HEK293 (cell line): ENCODE measurements around the gene RGL3.

Experiments used
- GLI4 ChIP-seq: fragments of 450-650 bp; formaldehyde crosslinking; IDR thresholded peaks from 2 replicates; pipeline ENCODE4 v1.5.1; 2016; ENCODE audit warnings: missing biosample characterization, missing genetic modification characterization
- HOXD13 ChIP-seq: sonication (generic); formaldehyde crosslinking; IDR thresholded peaks from 2 replicates; pipeline ENCODE4 v1.8.0; 2022; ENCODE audit warnings: missing genetic modification reagents, borderline replicate concordance
- KLF16 ChIP-seq: fragments of 450-650 bp; formaldehyde crosslinking; IDR thresholded peaks from 2 replicates; pipeline ENCODE4 v1.5.1; 2017; ENCODE audit warnings: missing biosample characterization, missing genetic modification characterization
- PRDM6 ChIP-seq: fragments of 450-650 bp; formaldehyde crosslinking; IDR thresholded peaks from 2 replicates; pipeline ENCODE4 v1.5.1; 2017; ENCODE audit warnings: missing biosample characterization, missing genetic modification characterization
- SP2 ChIP-seq: fragments of 450-650 bp; formaldehyde crosslinking; IDR thresholded peaks from 2 replicates; pipeline ENCODE4 v1.5.1; 2016; ENCODE audit warnings: missing biosample characterization, missing genetic modification characterization
- SP7 ChIP-seq: fragments of 450-650 bp; formaldehyde crosslinking; IDR thresholded peaks from 2 replicates; pipeline ENCODE4 v1.5.1; 2016; ENCODE audit warnings: missing biosample characterization, missing genetic modification characterization
- ZBTB10 ChIP-seq: fragments of 450-650 bp; formaldehyde crosslinking; IDR thresholded peaks from 2 replicates; pipeline ENCODE4 v1.5.1; 2016; ENCODE audit warnings: missing biosample characterization, missing genetic modification characterization
- ZBTB48 ChIP-seq: fragments of 450-650 bp; formaldehyde crosslinking; IDR thresholded peaks from 2 replicates; pipeline ENCODE4 v1.5.1; 2016; ENCODE audit warnings: missing biosample characterization, missing genetic modification characterization
- ZBTB7A ChIP-seq: fragments of 450-650 bp; formaldehyde crosslinking; IDR thresholded peaks from 2 replicates; pipeline ENCODE4 v1.5.1; 2016; ENCODE audit warnings: low read depth, missing biosample characterization, missing genetic modification characterization
- ZNF121 ChIP-seq: fragments of 450-650 bp; formaldehyde crosslinking; IDR thresholded peaks from 2 replicates; pipeline ENCODE4 v1.5.1; 2016; ENCODE audit warnings: missing biosample characterization, missing genetic modification characterization
- ZNF157 ChIP-seq: fragments of 450-650 bp; formaldehyde crosslinking; IDR thresholded peaks from 2 replicates; pipeline ENCODE4 v1.5.1; 2016; ENCODE audit warnings: missing biosample characterization, missing genetic modification characterization
- ZNF16 ChIP-seq: fragments of 450-650 bp; formaldehyde crosslinking; IDR thresholded peaks from 2 replicates; pipeline ENCODE4 v1.5.1; 2016; ENCODE audit warnings: low read depth, missing biosample characterization, missing genetic modification characterization
- ZNF169 ChIP-seq: fragments of 450-650 bp; formaldehyde crosslinking; IDR thresholded peaks from 2 replicates; pipeline ENCODE4 v1.5.1; 2016; ENCODE audit warnings: missing biosample characterization, missing genetic modification characterization
- ZNF211 ChIP-seq: fragments of 450-650 bp; formaldehyde crosslinking; IDR thresholded peaks from 2 replicates; pipeline ENCODE4 v1.5.1; 2016; ENCODE audit warnings: low read depth, missing biosample characterization, missing genetic modification characterization
- ZNF214 ChIP-seq: fragments of 450-650 bp; formaldehyde crosslinking; IDR thresholded peaks from 2 replicates; pipeline ENCODE4 v1.5.1; 2017; ENCODE audit warnings: missing biosample characterization, mild to moderate bottlenecking, missing genetic modification characterization, borderline replicate concordance
- ZNF274 ChIP-seq, 2 experiments: fragments of 200-500 bp in 1 of 2; fragments of 450-650 bp in 1 of 2; sonication (Bioruptor generic) in 1 of 2; formaldehyde crosslinking in 1 of 2; IDR thresholded peaks; 2 replicates each; pipeline versions ENCODE4 v1.5.1 to v1.6.1; 2014 to 2016; ENCODE audit warnings: borderline replicate concordance in 1 of 2, inconsistent platforms in 1 of 2, low read length in 1 of 2, missing biosample characterization in 1 of 2, missing genetic modification characterization in 1 of 2
- ZNF37A ChIP-seq: fragments of 450-650 bp; IDR thresholded peaks from 2 replicates; pipeline ENCODE4 v1.5.1; 2018; ENCODE audit warnings: missing biosample characterization, missing genetic modification characterization
- ZNF416 ChIP-seq: fragments of 450-650 bp; formaldehyde crosslinking; IDR thresholded peaks from 2 replicates; pipeline ENCODE4 v1.5.1; 2016; ENCODE audit warnings: missing biosample characterization, missing genetic modification characterization
- ZNF48 ChIP-seq: fragments of 450-650 bp; formaldehyde crosslinking; IDR thresholded peaks from 2 replicates; pipeline ENCODE4 v1.5.1; 2016; ENCODE audit warnings: missing biosample characterization, missing genetic modification characterization
- ZNF514 ChIP-seq: fragments of 450-650 bp; formaldehyde crosslinking; IDR thresholded peaks from 2 replicates; pipeline ENCODE4 v1.5.1; 2016; ENCODE audit warnings: missing biosample characterization, missing genetic modification characterization
- ZNF624 ChIP-seq: fragments of 450-650 bp; formaldehyde crosslinking; IDR thresholded peaks from 2 replicates; pipeline ENCODE4 v1.5.1; 2017; ENCODE audit warnings: missing biosample characterization, missing genetic modification characterization
- ZNF639 ChIP-seq: fragments of 450-650 bp; formaldehyde crosslinking; IDR thresholded peaks from 2 replicates; pipeline ENCODE4 v1.5.1; 2016; ENCODE audit warnings: missing biosample characterization, missing genetic modification characterization
- ZNF692 ChIP-seq: fragments of 450-650 bp; formaldehyde crosslinking; IDR thresholded peaks from 2 replicates; pipeline ENCODE4 v1.5.1; 2016; ENCODE audit warnings: missing biosample characterization, missing genetic modification characterization
- ZNF704 ChIP-seq: fragments of 450-650 bp; formaldehyde crosslinking; IDR thresholded peaks from 2 replicates; pipeline ENCODE4 v1.5.1; 2016; ENCODE audit warnings: missing biosample characterization, missing genetic modification characterization
- ZNF707 ChIP-seq: fragments of 450-650 bp; formaldehyde crosslinking; IDR thresholded peaks from 2 replicates; pipeline ENCODE4 v1.5.1; 2016; ENCODE audit warnings: missing biosample characterization, missing genetic modification characterization
- ZNF776 ChIP-seq: fragments of 450-650 bp; formaldehyde crosslinking; IDR thresholded peaks from 2 replicates; pipeline ENCODE4 v1.5.0; 2017; ENCODE audit warnings: missing biosample characterization, missing genetic modification characterization, borderline replicate concordance

RGL3 gene

GRCh38 chr19:11400798-11401197 is 18.3 kb downstream of the RGL3 start (continued):
- TF ChIP-seq ZNF639 (tag by site-specific recombination) (no peak), KLF16 (tag by site-specific recombination) (no peak), ZNF416 (tag by site-specific recombination) (no peak), ZNF121 (tag by site-specific recombination) (no peak), SP2 (tag by site-specific recombination) (no peak), ZNF37A (tag by site-specific recombination) (no peak), ZNF624 (tag by site-specific recombination) (no peak), ZNF692 (no peak), ZNF707 (tag by site-specific recombination) (no peak), ZBTB10 (no peak), ZNF776 (tag by site-specific recombination) (no peak), ZNF274 (IDR thresholded peaks at IDR 0.05; ENCODE audit: low read length) (no peak), ZNF274 (tag by site-specific recombination; IDR thresholded peaks at IDR 0.05; ENCODE audit: borderline replicate concordance) (no peak), PRDM6 (no peak), ZBTB48 (tag by site-specific recombination) (no peak), ZNF169 (tag by site-specific recombination) (no peak), GLI4 (tag by site-specific recombination) (no peak), ZNF16 (tag by site-specific recombination) (no peak), ZNF214 (tag by site-specific recombination) (no peak; the same call in 1 of the 2 replicates), ZBTB7A (no peak), SP7 (tag by site-specific recombination) (no peak), ZNF211 (tag by site-specific recombination) (no peak), ZNF704 (no peak), ZNF514 (tag by site-specific recombination) (peak; percentile 55; the same call in 1 of the 2 replicates), ZNF48 (no peak), ZNF157 (tag by site-specific recombination) (no peak), HOXD13 (no peak)
- TF ChIP-seq, all 188 proteins: peak for 38
